GM20431 (cell line): ENCODE results near the gene LHX3.
"Not testable (repeated sequence)": the region's sequence is repeated elsewhere in the genome, so short reads cannot be mapped to it uniquely, and the experiment has no call there.

Experiments
- in situ Hi-C: fragments of 300-500 bp; cut with MseI, MboI; formaldehyde crosslinking; loops from one replicate; pipeline ENCODE4 v1.15.0; 2020; ENCODE audit warnings: low sequenced_read_pairs; ENCODE audit not compliant: unreplicated experiment

LHX3 gene

DNA sequence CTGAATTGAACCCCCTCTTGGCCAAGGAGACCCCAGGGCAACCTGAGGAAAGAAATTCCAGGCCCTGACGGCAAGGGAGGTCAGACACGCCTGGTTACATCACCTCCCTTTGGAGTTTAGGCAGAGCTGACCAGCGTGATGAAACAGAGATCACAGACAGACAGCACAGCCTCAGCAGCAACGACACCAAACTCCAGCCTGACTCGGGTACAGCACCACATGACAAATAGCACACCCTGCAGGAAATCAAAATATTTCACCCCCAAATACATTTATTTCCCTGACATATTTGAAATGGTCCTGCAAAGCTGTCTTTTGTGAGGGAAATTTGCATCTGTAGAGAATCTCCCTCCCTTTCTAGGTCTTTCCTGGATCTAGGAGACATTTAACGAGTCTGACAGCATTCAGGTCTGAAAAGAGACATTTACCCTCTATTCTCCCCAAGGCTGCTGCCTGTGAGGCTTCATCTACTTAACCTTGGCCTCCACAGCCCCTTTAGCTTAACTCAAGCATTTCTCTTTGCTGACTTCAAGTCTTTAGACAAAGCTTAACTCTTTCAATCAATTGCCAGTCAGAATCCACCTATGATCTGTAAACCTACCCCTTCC is 38.1 kb upstream of the LHX3 start:
- in situ Hi-C loops = no loop called here

DNA sequence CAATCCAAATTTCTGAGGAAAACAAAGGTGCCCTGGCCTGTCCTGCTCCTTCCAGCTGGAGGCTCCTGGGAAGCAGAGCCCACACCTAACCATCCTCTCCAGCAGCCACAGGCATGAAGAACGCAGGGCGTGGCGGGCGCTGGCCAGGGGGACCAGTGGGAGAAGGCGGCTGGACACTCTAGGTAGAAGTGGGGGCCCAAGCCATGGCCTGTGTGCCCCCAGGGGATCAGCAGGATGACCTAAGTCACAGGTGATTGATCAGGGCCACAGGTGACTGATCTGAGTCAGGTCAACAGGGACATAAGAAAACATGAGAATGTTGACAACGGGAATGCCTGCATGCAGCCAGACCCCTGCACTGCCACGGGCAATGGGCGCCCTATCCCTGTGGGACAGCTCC is 37.3 kb upstream of the LHX3 start:
- in situ Hi-C loops = no loop called here

DNA sequence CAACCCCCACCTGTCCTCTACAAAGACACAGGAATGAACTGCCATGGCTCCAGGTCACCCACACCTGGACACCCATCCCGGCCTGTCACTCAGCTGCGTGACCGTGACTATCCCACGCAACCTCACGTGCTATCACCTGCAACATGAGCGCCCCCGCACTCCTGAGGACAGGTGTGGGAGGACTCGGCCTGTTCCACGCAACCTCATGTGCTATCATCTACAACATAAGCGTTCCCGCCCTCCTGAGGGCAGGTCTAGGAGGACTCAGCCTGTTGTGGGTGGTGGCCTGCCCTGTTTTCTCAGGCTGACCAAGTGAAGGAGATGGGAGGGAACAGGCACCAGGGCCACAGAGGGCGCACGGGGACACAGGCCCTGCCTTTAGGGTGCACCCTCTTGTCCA is 36.6 kb upstream of the LHX3 start:
- in situ Hi-C loops = no loop called here

DNA sequence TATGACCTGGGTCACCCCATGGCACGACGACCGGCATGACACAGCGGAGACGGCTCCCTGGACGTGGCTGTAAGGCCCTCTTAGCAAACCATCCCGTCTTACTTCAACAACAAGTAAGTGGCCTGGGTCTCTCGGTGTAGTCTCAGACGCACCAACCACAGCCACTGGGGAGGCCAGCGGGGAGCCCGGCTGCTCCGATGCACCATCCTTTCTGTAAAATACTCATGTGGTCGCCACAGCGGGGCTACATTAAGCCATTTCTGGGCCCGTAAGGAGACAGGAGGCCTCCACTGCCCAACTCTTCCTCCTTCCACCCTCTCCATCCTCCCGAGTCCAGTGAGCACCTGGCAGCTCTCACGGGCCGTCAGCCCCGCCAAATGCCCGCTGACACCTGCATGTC is 36.0 kb upstream of the LHX3 start:
- in situ Hi-C loops = no loop called here

DNA sequence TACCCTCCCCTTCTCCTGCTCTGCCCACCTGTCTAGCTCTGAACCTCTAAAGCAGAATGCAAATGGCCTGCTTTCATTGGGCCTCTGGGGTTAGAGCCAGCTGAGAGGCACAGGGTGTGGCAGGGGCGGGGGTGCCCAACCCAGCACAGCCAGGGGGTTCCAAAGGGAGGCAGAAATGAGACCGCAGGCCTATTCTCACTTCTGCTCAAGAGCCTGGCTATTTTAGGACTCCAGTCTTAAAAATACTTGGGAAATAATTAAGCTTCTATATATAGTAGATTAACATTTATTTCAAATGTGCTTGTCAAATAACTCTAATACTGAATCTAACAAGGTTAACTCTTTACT is 35.0 kb upstream of the LHX3 start:
- in situ Hi-C loops = no loop called here

DNA sequence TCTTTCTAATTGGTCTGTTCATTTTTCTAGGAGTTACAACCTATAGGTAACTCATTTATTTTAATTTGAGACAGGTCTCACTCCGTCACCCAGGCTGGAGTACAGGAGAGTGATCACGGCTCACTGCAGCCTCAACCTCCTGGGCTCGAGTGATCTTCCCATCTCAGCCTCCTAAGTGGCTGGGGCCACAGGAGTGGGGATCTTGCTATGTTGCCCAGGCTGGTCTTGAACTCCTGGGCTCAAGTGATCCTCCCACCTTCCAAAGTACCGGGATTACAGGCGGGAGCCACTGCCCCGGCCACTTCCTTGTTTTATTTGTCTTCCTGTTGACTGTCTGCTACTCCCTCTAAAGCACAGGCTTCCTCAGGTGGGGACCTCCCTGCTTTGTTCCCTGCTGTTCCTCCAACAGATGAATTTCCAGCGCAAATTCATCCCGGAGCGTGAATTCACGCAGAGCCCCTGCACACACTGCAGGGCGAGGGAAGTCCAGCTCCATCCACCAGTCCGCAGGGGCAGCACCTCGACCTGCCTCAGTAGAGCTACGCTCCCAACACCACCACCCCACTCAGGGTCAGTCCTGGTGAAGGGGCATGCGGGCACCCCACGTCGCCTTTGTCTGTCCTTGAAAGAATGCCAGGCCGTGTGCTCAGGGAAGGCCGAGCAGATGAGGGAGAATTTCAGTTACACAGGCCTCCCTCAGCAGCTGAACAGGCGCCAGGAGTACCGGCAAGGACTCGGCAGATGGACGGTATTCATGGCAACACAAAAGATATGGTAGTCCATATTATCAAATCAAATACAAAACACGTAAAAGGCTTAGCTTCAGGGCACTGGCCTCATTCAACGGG is 34.4 kb upstream of the LHX3 start:
- in situ Hi-C loops = no loop called here

DNA sequence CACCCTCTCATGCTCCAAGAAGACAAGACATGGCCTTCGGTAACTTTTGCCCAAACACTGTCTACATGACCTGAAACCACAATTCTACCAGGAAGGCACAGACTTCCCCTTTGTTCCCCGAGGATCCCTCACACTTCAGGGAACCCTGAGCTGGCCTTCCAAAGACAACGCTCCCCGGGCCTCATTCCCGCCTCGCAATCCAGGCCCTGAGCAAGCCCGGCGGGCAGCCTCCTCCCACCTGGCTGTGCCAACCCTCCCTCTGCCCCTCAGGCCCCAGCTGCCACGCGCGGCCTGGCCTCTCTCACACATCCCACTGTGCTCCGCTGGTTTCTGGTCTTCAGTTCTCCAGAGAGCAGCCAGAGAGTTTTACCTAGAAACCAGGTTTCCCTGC is 33.4 kb upstream of the LHX3 start:
- in situ Hi-C loops = no loop called here

DNA sequence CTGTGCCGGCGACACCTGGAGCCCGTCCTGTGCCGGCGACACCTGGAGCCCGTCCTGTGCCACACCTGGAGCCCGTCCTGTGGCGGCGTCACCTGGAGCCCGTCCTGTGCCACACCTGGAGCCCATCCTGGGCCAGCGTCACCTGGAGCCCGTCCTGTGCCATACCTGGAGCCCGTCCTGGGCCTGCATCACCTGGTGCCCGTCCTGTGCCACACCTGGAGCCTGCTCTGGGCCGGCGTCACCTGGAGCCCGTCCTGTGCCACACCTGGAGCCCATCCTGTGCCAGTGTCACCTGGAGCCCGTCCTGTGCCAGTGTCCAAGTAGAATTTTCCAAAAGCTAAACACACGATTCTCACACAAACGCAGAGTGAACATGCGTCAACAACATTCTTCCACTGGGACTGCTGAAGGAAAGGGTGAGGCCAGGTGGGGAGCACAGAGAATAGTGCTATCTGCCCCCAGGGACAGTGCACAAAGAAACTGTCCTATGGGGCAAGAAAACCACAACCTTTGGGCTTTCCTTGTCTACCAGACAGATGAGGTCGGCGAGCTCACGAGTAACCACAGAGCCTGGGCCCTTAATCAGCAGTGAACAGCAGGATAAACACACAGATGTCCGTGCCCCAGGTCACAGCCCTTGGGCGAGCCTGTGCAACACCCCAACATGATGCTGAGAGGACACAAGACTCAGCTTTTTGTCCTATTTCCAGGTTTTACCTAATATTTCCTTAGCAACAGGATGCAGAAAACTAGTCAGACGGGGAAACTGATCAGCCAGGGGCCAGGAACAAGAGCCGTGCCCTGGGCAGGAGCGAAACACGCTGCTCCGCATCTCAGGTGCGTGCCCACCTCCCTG is 32.8 kb upstream of the LHX3 start:
- in situ Hi-C loops = no loop called here

DNA sequence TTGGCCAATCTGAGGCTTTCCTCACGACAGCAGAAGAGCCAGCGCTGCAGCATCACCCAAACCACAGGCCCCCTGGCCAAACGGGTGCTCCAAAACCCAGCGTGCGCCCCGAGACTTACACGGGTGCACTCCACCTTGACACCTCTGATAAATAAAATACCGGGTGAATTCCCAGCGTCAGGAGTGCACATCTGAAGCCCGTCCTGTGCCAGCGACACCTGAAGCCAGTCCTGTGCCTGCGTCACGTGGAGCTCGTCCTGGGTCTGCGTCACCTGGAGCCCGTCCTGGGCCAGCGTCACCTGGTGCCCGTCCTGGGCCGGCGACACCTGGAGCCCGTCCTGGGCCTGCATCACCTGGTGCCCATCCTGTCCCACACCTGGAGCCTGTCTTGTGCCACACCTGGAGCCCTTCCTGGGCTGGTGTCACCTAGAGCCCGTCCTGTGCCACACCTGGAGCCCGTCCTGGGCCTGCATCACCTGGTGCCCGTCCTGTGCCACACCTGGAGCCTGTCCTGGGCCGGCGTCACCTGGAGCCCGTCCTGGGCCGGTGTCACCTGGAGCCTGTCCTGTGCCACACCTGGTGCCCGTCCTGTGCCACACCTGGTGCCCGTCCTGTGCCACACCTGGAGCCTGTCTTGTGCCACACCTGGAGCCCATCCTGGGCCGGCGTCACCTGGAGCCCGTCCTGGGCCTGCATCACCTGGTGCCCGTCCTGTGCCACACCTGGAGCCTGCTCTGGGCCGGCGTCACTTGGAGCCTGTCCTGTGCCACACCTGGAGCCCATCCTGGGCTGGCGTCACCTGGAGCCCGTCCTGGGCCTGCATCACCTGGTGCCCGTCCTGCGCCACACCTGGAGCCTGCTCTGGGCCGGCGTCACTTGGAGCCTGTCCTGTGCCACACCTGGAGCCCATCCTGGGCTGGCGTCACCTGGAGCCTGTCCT is 31.8 kb upstream of the LHX3 start:
- in situ Hi-C loops = not testable (repeated sequence)

DNA sequence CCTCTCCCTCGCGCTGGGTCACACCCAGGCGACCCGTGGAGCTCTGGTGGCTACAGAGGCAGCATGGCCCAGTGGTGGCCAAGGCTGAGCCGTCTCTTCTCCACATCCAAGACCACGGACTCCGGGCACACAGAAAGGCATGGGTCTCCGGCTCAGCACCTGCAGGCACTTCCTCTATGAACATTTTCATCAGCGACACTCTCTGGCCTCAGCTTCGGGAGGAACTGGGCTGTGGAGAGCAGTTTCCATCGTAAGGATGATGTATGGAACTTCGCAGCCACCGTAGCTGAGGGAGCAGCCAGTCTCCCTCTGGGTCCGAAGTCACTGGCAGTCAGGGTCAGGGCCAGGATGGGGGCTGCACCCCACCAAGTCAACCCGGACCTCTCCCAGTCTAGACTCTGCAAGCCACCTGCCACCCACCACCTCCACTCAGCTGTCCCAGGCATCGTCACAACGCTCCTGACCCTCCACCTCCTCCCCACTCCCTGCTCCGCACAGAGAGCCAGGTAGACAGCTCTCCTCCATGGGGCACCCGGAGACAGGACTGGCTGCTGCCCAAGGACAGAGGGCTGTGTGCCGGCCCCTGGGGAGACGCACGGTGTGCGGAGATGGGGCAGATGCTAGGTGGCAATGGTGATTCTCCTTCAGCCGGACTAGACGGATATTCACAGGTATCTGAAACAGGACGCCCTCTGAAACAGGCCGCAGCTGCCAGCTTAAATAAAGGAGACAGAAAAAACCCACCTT is 31.0 kb upstream of the LHX3 start:
- in situ Hi-C loops = no loop called here

DNA sequence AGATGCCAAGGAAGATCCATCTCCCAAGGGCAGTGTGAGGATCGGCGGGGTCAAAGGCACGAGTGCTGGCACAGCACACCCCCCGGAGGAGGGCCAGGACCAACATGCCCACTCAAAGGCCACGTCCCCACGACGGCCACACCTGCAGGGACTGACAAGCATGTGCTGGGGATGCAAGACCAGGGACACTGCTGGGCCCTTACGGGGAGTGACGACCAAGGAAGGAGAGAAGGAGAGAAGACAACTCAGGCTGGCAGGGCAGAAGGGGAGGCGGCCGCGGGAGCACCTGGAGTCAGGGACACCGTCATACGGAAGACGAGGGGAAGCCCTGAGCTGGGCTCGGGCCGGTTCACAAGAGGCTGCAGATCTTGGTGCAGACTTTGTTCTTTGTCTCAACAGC is 30.2 kb upstream of the LHX3 start:
- in situ Hi-C loops = no loop called here

DNA sequence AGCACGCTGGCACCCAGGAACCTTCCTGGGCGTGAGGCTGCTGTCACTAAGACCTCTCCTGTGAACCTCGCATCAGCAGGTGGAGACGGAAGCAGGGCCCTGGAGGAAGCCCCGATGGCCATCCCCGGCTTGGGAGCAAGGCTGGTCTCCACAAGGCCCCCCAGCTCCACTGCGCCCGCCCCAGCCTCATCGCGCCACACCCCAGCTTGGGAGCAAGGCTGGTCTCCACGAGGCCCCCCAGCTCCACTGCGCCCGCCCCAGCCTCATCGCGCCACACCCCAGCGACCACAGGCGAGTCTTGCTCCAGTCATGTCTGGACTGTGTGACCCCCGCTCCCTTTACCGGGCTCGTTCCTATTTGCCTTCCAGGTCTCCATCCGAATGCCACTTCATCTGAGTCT is 29.7 kb upstream of the LHX3 start:
- in situ Hi-C loops = no loop called here

DNA sequence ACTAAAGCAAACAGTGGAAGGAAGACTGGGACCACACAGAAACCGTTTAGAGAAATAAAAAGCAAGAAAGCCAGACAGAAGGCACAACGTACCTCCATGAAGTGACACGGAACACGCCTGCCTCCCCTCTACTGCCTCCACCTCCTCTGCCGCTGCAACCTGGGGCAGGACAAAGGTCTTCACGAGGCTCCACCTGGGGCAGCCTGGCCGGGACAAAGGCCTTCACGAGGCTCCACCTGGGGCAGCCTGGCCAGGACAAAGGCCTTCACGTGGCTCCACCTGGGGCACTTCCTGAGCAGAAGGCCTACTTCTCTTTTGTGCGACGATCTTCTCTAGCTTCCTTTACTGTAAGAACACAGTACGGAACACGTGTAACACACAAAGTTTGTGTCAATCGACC is 28.9 kb upstream of the LHX3 start:
- in situ Hi-C loops = no loop called here

DNA sequence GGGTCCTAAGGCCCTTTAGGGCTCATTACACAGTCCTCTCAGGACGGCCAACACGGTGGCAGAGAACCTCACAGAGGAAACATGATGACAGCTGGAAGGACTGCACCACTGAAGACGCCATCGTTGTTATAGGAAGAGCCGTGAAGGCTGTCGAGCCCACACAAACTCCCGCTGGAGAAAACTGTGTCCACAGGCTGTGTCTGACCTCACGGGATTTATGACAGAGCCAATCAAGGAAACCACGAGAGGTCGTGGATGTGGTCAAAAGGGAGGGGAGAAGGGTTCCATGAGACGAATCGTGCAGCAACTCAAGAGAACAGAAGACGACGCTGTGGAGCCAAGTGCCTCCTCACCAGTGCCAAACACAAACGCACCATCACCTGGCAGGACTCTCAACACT is 28.5 kb upstream of the LHX3 start:
- in situ Hi-C loops = no loop called here

DNA sequence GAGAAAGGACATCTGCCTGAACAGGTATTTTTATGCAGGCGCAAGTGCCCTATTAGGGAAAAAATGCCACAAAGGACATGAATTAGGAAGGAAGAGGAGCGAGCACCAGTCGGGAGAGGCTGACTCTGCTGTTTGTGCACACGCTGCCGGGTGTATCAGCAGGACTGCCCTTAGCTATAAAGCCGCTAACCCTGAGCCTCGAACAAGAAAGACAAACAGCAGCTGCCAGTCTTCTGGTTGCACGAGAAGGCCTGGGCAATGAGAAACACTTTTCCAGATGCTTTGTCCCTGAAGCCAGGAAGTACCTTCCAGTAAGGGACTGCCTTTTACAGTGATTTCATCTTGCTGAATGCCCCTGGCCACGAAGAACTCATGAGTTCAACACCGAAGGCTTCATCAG is 28.0 kb upstream of the LHX3 start:
- in situ Hi-C loops = no loop called here

DNA sequence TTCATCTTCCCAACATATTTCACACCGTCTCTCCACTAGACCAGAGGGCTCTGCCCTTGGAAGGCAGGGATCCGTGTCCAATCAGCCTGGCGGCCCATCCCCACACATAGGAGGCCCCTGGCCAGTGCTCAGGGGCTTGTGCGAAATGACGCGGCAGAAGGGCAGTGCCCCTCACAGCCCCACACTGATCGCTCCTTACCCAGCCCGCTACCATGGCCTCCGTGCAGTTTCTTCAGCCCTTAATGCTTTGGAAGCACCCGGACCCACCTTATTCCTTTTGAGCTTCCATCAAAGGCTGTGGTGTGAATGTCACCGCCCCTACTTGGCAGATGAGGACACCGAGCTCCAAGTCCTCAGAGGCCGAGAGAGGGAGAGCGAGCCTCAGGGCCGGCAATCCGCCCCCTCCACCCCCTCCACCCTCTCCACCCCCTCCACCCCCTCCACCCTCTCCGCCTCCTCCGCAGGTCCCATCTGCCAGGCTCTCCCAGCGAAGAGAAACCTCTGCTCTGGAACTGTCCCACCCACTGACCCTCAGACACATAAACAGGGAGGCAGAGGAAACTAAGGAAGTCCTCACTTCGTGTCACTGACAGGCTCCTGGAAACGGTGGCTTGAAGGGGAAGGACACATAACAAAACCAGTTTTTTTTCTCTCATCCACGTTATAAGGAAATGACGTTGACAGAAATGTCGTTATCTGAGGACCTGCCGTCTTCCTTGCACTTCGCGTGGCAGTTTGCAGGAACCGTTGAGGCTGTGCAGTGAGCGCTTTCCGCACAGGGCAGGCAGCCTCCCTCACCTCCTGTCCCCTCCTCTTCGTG is 26.8 kb upstream of the LHX3 start:
- in situ Hi-C loops = no loop called here

DNA sequence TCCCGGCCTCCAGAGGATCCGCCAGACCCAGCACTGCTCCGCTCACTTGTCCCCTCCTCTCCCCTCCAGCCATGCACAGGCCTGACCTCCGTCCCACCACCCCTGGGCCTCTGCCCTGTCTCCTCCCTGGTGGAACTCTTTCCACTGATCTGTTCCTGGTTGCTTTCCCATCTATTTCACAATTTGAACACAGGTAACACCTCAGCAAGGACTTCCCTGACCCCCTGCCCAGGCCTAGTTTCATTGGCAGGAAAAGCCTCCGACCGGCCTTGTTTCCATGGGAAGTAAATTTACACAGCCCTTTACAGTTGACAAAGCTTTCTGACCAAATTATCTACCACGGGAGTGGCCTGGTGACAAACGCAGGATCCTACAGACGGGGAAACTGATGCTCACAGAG is 25.8 kb upstream of the LHX3 start:
- in situ Hi-C loops = no loop called here

DNA sequence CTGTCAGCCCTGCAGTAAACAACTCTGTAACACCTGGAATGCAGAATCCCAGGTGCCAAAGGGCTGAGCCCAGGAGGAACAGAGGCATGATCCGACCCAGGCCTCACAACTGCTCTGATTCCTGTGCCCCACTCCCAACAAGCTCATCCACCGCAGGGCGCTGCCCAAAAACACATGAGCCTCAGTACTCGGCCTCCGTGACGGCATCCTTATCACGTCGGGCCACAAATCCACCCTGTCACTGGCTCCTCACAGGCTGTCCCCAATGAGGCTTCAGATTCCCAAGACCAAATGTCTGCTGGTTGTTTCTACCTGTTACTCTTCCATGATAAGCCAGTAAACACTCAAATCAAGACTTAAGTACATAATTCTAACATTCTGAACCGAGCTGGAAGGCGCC is 25.4 kb upstream of the LHX3 start:
- in situ Hi-C loops = no loop called here
